Progenitor cell of endocrine pancreas (in vitro differentiated cells): ENCODE measurements around the gene UBAC2. TPM values are rescaled to one million over a fixed set of nuclear protein-coding genes. Genes with fewer than 3 reads are reported as not detected.

Experiments
- DNase-seq: peaks from one replicate; pipeline ENCODE4 v3.0.0; 2021; ENCODE audit warnings: low spot score; ENCODE audit not compliant: unreplicated experiment
- H3K27ac Mint-ChIP-seq: 2 replicates; pipeline ENCODE4 v1.8.0; 2021; ENCODE audit warnings: mild to moderate bottlenecking, moderate library complexity, mixed read lengths
- H3K27me3 Mint-ChIP-seq: 2 replicates; pipeline ENCODE4 v1.8.0; 2021; ENCODE audit warnings: mixed read lengths
- H3K36me3 Mint-ChIP-seq: 2 replicates; pipeline ENCODE4 v1.8.0; 2022; ENCODE audit warnings: mixed read lengths; ENCODE audit not compliant: insufficient read depth
- H3K4me1 Mint-ChIP-seq: 2 replicates; pipeline ENCODE4 v1.8.0; 2021; ENCODE audit warnings: low read depth, mixed read lengths
- H3K4me3 Mint-ChIP-seq: 2 replicates; pipeline ENCODE4 v1.8.0; 2021; ENCODE audit warnings: low read depth, mild to moderate bottlenecking, moderate library complexity, mixed read lengths
- H3K9me3 Mint-ChIP-seq: 2 replicates; pipeline ENCODE4 v1.8.0; 2021; ENCODE audit warnings: low read depth, mixed read lengths
- CTCF ChIP-seq: fragments of 200-600 bp; sonication (generic); IDR thresholded peaks from one replicate; pipeline ENCODE4 v1.5.0; 2021; ENCODE audit warnings: antibody characterized with exemption, mild to moderate bottlenecking; ENCODE audit not compliant: unreplicated experiment
- total RNA-seq: library from RNA; stranded (reverse); gene quantifications from 2 replicates; pipeline ENCODE4 v1.2.1, GENCODE V29; 2021

The UBAC2 gene
- total RNA-seq, 1 donor from 2014 or later = 60.6 TPM

GRCh38 chr13:99399623-99399974 lies 198.9 kb downstream of the UBAC2 start:
- peaks cover 6% of the 10 kb centered on the region for H3K9me3 Mint-ChIP-seq
- no peak for TF ChIP-seq CTCF
- H3K36me3 Mint-ChIP-seq = no peaks in the 10 kb centered on the region
- no peak overlapping the region for H3K4me3 Mint-ChIP-seq
- no peak for DNase-seq
- H3K27ac Mint-ChIP-seq = no peak overlapping the region
- H3K4me1 Mint-ChIP-seq = no peaks in the 10 kb centered on the region
- peaks cover 4% of the 10 kb centered on the region for H3K27me3 Mint-ChIP-seq

- peaks cover 6% of the 10 kb centered on the region for H3K9me3 Mint-ChIP-seq
- H3K27me3 Mint-ChIP-seq = peaks cover 13% of the 10 kb centered on the region
- no peak overlapping the region for H3K27ac Mint-ChIP-seq
- H3K4me1 Mint-ChIP-seq = no peaks in the 10 kb centered on the region
- no peaks in the 10 kb centered on the region for H3K36me3 Mint-ChIP-seq
- no peak for TF ChIP-seq CTCF
- DNase-seq = no peak
- no peak overlapping the region for H3K4me3 Mint-ChIP-seq
Measured at GRCh38 chr13:99403458-99403971, 202.9 kb downstream of the UBAC2 start.

- no peak for DNase-seq
- no peak overlapping the region for H3K27ac Mint-ChIP-seq
Measured at GRCh38 chr13:99404005-99404755, 203.5 kb downstream of the UBAC2 start.

GRCh38 chr13:99405966-99406365 lies 205.3 kb downstream of the UBAC2 start:
- Mint-ChIP-seq H3K27me3 (peaks cover 16% of the 10 kb centered on the region), H3K4me3 (no peak overlapping the region), H3K27ac (no peak overlapping the region), H3K9me3 (peaks cover 6% of the 10 kb centered on the region), H3K4me1 (no peaks in the 10 kb centered on the region), H3K36me3 (no peaks in the 10 kb centered on the region)
- no peak for DNase-seq
- TF ChIP-seq CTCF = no peak

More at GRCh38 chr13:99404005-99404755, 203.5 kb downstream of the UBAC2 start:
- no peak overlapping the region for H3K4me3 Mint-ChIP-seq
- H3K9me3 Mint-ChIP-seq = peaks cover 6% of the 10 kb centered on the region
- no peaks in the 10 kb centered on the region for H3K36me3 Mint-ChIP-seq
- peaks cover 13% of the 10 kb centered on the region for H3K27me3 Mint-ChIP-seq
- no peaks in the 10 kb centered on the region for H3K4me1 Mint-ChIP-seq
- no peak for TF ChIP-seq CTCF

GRCh38 chr13:99406799-99407201 lies 206.1 kb downstream of the UBAC2 start:
- no peak for TF ChIP-seq CTCF
- no peak overlapping the region for H3K27ac Mint-ChIP-seq
- no peaks in the 10 kb centered on the region for H3K4me1 Mint-ChIP-seq
- no peak overlapping the region for H3K4me3 Mint-ChIP-seq
- peaks cover 16% of the 10 kb centered on the region for H3K27me3 Mint-ChIP-seq
- H3K36me3 Mint-ChIP-seq = no peaks in the 10 kb centered on the region
- no peak for DNase-seq
- H3K9me3 Mint-ChIP-seq = peaks cover 6% of the 10 kb centered on the region
